HepG2 (cell line): Measurements from ENCODE around the gene SNX6. TPM values are rescaled to one million over a fixed set of nuclear protein-coding genes. Genes with fewer than 3 reads are reported as not detected.
"Not testable (repeated sequence)": the region's sequence is repeated elsewhere in the genome, so short reads cannot be mapped to it uniquely, and the experiment has no call there.

ENCODE experiments used
- ATAC-seq: fragments of 200-7000 bp; cut with Tn5 transposase; 3 replicates; pipeline ENCODE4 v1.9.1; 2020; ENCODE audit warnings: mild to moderate bottlenecking, moderate library complexity
- BruUV-seq: library from RNA; stranded (reverse); fragments of 400-500 nt; replicated peaks from 2 replicates; lab custom pipeline; 2021; lab: Mats Ljungman, UMichigan
- CTCF ChIA-PET: fragments of 300-600 bp; formaldehyde crosslinking; extraction: SDS; loops from one replicate; lab custom pipeline; 2021; ENCODE audit warnings: low total read pairs, inconsistent platforms, low intra/inter-chr PET ratio; lab: Yijun Ruan, JAX
- POLR2A ChIA-PET: fragments of 350-600 bp; sonication (Branson Sonifier 250); formaldehyde crosslinking; loops from one replicate; lab custom pipeline; 2020; ENCODE audit warnings: antibody characterized with exemption, inconsistent platforms; lab: Yijun Ruan, JAX
- DNase-seq: peaks from one replicate; pipeline ENCODE4 v3.0.0-alpha.2; 2015; ENCODE audit warnings: low spot score
- FAIRE-seq: peaks from 3 replicates; lab custom pipeline; 2011; peaks lifted over from hg19 to GRCh38; lab: Jason Lieb, UNC
- H2AFZ ChIP-seq: one replicate; pipeline ENCODE4 v1.6.1; 2011; ENCODE audit warnings: low read length, inconsistent platforms
- H3K27ac ChIP-seq: fragments of 300-600 bp; 3 replicates; pipeline ENCODE4 v1.8.0; 2011; ENCODE audit warnings: mixed run types, mild to moderate bottlenecking, mixed read lengths, low read length, inconsistent platforms; ENCODE audit not compliant: insufficient read depth; ENCODE audit errors: extremely low read length
- H3K27me3 ChIP-seq, 2 experiments: fragments of 200-600 bp in 1 of 2; 2 replicates in 1 of 2; 3 replicates in 1 of 2; pipeline versions ENCODE4 v1.6.0 to v1.8.0; 2011; ENCODE audit warnings: low read length in 2 of 2, mild to moderate bottlenecking in 2 of 2, moderate library complexity in 2 of 2, inconsistent platforms in 1 of 2; ENCODE audit not compliant: insufficient read depth in 2 of 2, control insufficient read depth in 1 of 2
- H3K36me3 ChIP-seq, 2 experiments: fragments of 200-600 bp in 1 of 2; replicated peaks in 1 of 2; 2 replicates in 1 of 2; 3 replicates in 1 of 2; pipeline versions ENCODE4 v1.5.1 to v1.8.0; 2011; ENCODE audit warnings: low read length in 2 of 2, inconsistent platforms in 1 of 2; ENCODE audit not compliant: insufficient read depth in 2 of 2, control insufficient read depth in 1 of 2
- H3K4me1 ChIP-seq: 2 replicates; pipeline ENCODE4 v1.5.1; 2012; ENCODE audit warnings: low read length, inconsistent platforms; ENCODE audit not compliant: insufficient read depth
- H3K4me2 ChIP-seq: 2 replicates; pipeline ENCODE4 v1.6.0; 2011; ENCODE audit warnings: low read depth, low read length, inconsistent platforms
- H3K4me3 ChIP-seq, 3 experiments: fragments of 200-600 bp in 1 of 3; sonication (generic), shearing (Covaris generic) in 1 of 3; replicated peaks in 1 of 3; 2 replicates each; pipeline ENCODE4 v1.5.1; 2011 to 2016; ENCODE audit warnings: low read length in 3 of 3, inconsistent platforms in 2 of 3, low read depth in 2 of 3, mild to moderate bottlenecking in 2 of 3, control low read depth in 1 of 3, mixed read lengths in 1 of 3; ENCODE audit not compliant: insufficient read depth in 1 of 3
- H3K79me2 ChIP-seq: one replicate; pipeline ENCODE4 v1.6.1; 2011; ENCODE audit warnings: low read length, inconsistent platforms; ENCODE audit not compliant: insufficient read depth
- H3K9ac ChIP-seq: 2 replicates; pipeline ENCODE4 v1.6.0; 2011; ENCODE audit warnings: mild to moderate bottlenecking, low read depth, low read length, inconsistent platforms; ENCODE audit not compliant: insufficient read depth
- H3K9me3 ChIP-seq: 2 replicates; pipeline ENCODE4 v1.5.1; 2012; ENCODE audit warnings: mild to moderate bottlenecking, low read length
- H4K20me1 ChIP-seq: 2 replicates; pipeline ENCODE4 v1.6.0; 2011; ENCODE audit warnings: inconsistent platforms, mild to moderate bottlenecking, low read length, moderate library complexity; ENCODE audit not compliant: insufficient read depth
- EEA1 ChIP-seq: sonication (generic); formaldehyde crosslinking; IDR thresholded peaks from 2 replicates; pipeline ENCODE4 v1.5.1; 2020; ENCODE audit warnings: mild to moderate bottlenecking, missing genetic modification reagents, borderline replicate concordance
- GATA4 ChIP-seq: sonication (generic); IDR thresholded peaks from 2 replicates; pipeline ENCODE4 v1.6.1; 2016; ENCODE audit warnings: antibody characterized with exemption, low read depth, borderline replicate concordance
- MED1 ChIP-seq: sonication (generic); formaldehyde crosslinking; IDR thresholded peaks from 2 replicates; pipeline ENCODE4 v1.4.0; 2020; ENCODE audit warnings: missing genetic modification reagents
- MZF1 ChIP-seq: sonication (generic); formaldehyde crosslinking; IDR thresholded peaks from 2 replicates; pipeline ENCODE4 v1.8.1; 2023; ENCODE audit warnings: mild to moderate bottlenecking, missing genetic modification reagents, borderline replicate concordance
- PRPF4 ChIP-seq: fragments of 200-400 bp; formaldehyde crosslinking; IDR thresholded peaks from 2 replicates; pipeline ENCODE4 v1.6.1; 2016; ENCODE audit warnings: low read length, low read depth; ENCODE audit not compliant: poor library complexity, severe bottlenecking
- SOX5 ChIP-seq: IDR thresholded peaks from 2 replicates; pipeline ENCODE4 v1.6.1; 2016; ENCODE audit warnings: borderline replicate concordance
- WGBS: methylation state at CpG from one replicate; pipeline ENCODE4 v1.1.6; 2017; ENCODE audit warnings: low lambda C conversion rate; 5-methylcytosine and 5-hydroxymethylcytosine counted together
- in situ Hi-C: cut with HindIII; loops from 2 replicates; pipeline ENCODE4 v1.10.0; 2017; ENCODE audit warnings: low pct_unique_long_range_greater_than_20kb; ENCODE audit not compliant: extremely low pct_ligation_motif_present
- intact Hi-C: fragments of 100-400 bp; cut with micrococcal nuclease; formaldehyde crosslinking; loops from one replicate; pipeline ENCODE4 v1.10.0; 2022; ENCODE audit not compliant: unreplicated experiment
- polyA plus RNA-seq, 8 experiments: library from polyadenylated mRNA; depleted of rRNA in 3 of 8; stranded (reverse) in 7 of 8; unstranded in 1 of 8; fragments of >200 nt; fragmentation: Illumina TruSeq in 4 of 8; extraction: Trizol in 4 of 8; gene quantifications; 2 replicates each; pipeline versions ENCODE4 v1.2.1 to v1.2.3, GENCODE V29; 2011 to 2016; ENCODE audit warnings: low read depth in 4 of 8, missing spikeins in 1 of 8, mixed read lengths in 1 of 8; ENCODE audit not compliant: insufficient read depth in 1 of 8
- total RNA-seq, 5 experiments: library from RNA; depleted of rRNA; stranded (reverse); fragments of >200 nt; fragmentation: Illumina TruSeq; extraction: Trizol; gene quantifications; 2 replicates each; pipeline ENCODE4 v1.2.3, GENCODE V29; 2016; ENCODE audit warnings: low read depth in 1 of 5
- TF ChIP-seq, protein P1 (sequence below), 2 experiments: sonication (generic) in 1 of 2; formaldehyde crosslinking in 1 of 2; IDR thresholded peaks; 2 replicates each; pipeline versions ENCODE4 v1.4.0 to v1.6.1; 2016 to 2020; ENCODE audit warnings: borderline replicate concordance in 1 of 2, low read depth in 1 of 2, mild to moderate bottlenecking in 1 of 2, missing genetic modification reagents in 1 of 2

Gene SNX6
- total and polyA plus RNA-seq, 2 of the 13 experiments (the other 11 are each of a cell fraction or from before 2014, with no cell fraction given): 92.3 to 169 TPM

DNA sequence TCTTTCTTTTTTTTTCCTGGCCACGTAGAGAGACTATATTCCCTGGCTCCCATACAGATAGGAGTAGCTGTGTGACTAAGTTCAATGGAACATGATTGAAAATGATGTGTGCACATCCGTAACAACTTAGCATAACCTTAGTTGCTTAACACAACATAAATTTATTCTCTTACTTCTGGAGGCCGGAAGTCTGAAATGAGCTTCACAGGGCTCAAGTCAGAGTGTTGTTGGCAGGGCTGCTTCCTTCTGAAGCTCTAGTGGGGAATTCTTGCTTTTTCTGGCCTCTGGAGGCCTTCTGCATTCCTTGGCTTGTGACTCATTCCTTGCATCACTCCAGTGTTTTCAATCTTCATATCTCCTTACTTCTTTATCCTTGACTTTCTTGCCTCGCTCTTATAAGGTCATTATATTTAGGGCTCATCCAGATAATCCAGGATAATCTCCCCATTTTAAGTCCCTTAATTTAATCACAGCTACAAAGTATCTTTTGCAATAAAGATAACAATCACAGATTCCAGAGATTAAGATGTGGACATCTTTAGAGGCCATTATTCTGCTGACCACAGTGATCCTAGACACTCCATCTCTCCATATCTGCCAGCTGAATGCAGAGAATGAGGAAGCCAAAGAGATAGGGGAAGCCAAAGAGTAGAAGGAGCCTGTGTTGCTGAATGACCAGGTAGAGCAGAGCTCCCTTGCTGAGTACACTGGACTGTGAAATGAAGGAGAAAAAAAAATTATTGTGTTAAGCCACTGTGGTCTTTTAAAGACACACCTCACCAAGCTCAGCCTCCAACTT lies 21.0 kb upstream of the SNX6 start (continued):
- TF ChIP-seq GATA4: no peak

DNA sequence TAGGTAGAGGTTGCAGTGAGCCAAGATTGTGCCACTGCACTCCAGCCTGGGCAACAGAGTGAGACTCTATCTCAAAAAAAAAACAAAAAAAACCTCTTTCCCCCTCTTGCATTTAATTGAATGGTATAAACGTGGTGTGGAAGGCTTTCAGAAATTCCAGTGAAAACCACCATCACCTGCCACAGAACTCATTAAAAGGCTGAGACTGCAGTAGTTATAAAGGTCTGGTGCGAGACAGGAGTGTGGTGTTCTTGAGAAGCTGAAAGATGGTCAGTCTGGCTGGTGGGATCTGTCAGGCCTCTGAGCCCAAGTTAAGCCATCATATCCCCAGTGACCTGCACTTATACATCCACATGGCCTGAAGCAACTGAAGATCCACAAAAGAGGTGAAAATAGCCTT lies 20.1 kb upstream of the SNX6 start:
- FAIRE-seq, in situ Hi-C loops, ATAC-seq, H3K4me2 ChIP-seq, H3K27ac ChIP-seq, H2AFZ ChIP-seq, H3K9me3 ChIP-seq, H3K9ac ChIP-seq, H3K4me3 ChIP-seq, intact Hi-C loops, H4K20me1 ChIP-seq, CTCF ChIA-PET, BruUV-seq, H3K79me2 ChIP-seq, H3K36me3 ChIP-seq, DNase-seq: not testable (repeated sequence)
- POLR2A ChIA-PET: interaction anchor here (1.7 kb wide), 1 partner anchor 332 kb away, joined by 5 read pairs; the partner anchor contains the start of gene SRP54
- Histone ChIP-seq H3K27me3 (peaks cover 2 to 14% of the 10 kb centered on the region in 2 experiments; a peak in 4 of 5 replicates), H3K4me1 (peaks cover 27% of the 10 kb centered on the region)
- 22% methylated on average over 2 of the region's 2 CpGs for WGBS

- Histone ChIP-seq H4K20me1 (no peaks in the 10 kb centered on the region), H3K4me1 (peaks cover 27% of the 10 kb centered on the region), H3K79me2 (no peaks in the 10 kb centered on the region), H3K27me3 (peaks cover 2 to 14% of the 10 kb centered on the region in 2 experiments; a peak in 4 of 5 replicates), H3K36me3 (no peaks in the 10 kb centered on the region), H3K4me2 (peak overlapping the region; percentile 62; the same call in 1 of the 2 replicates), H3K27ac (no peak overlapping the region), H2AFZ (no peak overlapping the region), H3K9ac (no peak overlapping the region), H3K4me3 (no peak overlapping the region), H3K9me3 (no peaks in the 10 kb centered on the region)
- DNase-seq (no peak), FAIRE-seq (no peak), ATAC-seq (no peak; the same call in 2 of the 3 replicates)
- intact Hi-C loops (no loop called here), in situ Hi-C loops (no loop called here)
- no TSS peak for BruUV-seq
- POLR2A ChIA-PET: interaction anchor here (0.7 to 1.7 kb wide), 2 partner anchors 10 to 333 kb away, joined by 3 to 5 read pairs; partner anchors contain the start of gene SRP54
- CTCF ChIA-PET: no interaction called here
- TF ChIP-seq SOX5 (CRISPR knock-in tag): no peak
- no peak for TF ChIP-seq PRPF4
- TF ChIP-seq, protein P1, sequence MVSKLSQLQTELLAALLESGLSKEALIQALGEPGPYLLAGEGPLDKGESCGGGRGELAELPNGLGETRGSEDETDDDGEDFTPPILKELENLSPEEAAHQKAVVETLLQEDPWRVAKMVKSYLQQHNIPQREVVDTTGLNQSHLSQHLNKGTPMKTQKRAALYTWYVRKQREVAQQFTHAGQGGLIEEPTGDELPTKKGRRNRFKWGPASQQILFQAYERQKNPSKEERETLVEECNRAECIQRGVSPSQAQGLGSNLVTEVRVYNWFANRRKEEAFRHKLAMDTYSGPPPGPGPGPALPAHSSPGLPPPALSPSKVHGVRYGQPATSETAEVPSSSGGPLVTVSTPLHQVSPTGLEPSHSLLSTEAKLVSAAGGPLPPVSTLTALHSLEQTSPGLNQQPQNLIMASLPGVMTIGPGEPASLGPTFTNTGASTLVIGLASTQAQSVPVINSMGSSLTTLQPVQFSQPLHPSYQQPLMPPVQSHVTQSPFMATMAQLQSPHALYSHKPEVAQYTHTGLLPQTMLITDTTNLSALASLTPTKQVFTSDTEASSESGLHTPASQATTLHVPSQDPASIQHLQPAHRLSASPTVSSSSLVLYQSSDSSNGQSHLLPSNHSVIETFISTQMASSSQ (IDR thresholded peaks at IDR 0.05; ENCODE audit: low read depth): no peak
- TF ChIP-seq, protein P1 (CRISPR knock-in tag; IDR thresholded peaks at IDR 0.05; ENCODE audit: borderline replicate concordance): no peak
- TF ChIP-seq EEA1 (CRISPR knock-in tag): no peak
- no peak for TF ChIP-seq MED1 (CRISPR knock-in tag)
- TF ChIP-seq MZF1 (CRISPR knock-in tag): no peak
These were observed 19.4 kb upstream of the SNX6 start for GRCh38 chr14:34649344-34649743.
